ENCODE measurements around the gene CENPM.

DNA sequence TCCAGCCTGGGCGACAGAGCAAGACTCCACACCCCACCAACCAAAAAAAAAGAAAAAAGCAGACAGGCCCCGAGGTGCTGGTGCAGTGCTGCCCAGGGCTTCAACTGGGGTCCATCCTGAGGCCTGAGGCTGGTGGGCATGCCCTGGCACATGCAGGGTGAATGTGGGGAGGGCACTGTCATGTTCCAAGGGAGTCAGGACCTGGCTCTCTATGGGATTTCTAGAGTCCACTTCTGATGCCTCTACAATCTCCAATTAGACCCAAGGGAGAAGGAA lies 10.1 kb downstream of the CENPM start:
- TF ChIP-seq, protein P1, sequence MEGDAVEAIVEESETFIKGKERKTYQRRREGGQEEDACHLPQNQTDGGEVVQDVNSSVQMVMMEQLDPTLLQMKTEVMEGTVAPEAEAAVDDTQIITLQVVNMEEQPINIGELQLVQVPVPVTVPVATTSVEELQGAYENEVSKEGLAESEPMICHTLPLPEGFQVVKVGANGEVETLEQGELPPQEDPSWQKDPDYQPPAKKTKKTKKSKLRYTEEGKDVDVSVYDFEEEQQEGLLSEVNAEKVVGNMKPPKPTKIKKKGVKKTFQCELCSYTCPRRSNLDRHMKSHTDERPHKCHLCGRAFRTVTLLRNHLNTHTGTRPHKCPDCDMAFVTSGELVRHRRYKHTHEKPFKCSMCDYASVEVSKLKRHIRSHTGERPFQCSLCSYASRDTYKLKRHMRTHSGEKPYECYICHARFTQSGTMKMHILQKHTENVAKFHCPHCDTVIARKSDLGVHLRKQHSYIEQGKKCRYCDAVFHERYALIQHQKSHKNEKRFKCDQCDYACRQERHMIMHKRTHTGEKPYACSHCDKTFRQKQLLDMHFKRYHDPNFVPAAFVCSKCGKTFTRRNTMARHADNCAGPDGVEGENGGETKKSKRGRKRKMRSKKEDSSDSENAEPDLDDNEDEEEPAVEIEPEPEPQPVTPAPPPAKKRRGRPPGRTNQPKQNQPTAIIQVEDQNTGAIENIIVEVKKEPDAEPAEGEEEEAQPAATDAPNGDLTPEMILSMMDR (IDR thresholded peaks at IDR 0.05; ENCODE audit: insufficient read depth, low read length, poor library complexity, severe bottlenecking), result no peak
- no peak for TF ChIP-seq EZH2phosphoT487 (conservative IDR thresholded peaks at IDR 0.05; ENCODE audit: low read length)

Measured in SU-DHL-6 (cell line).